ENCODE results near the gene PPP1R1A.

Gene PPP1R1A

GRCh38 chr12:54598970-54599369, 10.5 kb upstream of the PPP1R1A start:
- Histone ChIP-seq H3K9me3 (ENCODE audit: insufficient read depth, low read depth, low read length) (no peaks in the 10 kb centered on the region), H3K79me2 (ENCODE audit: insufficient read depth, low read length) (no peaks in the 10 kb centered on the region), H3K4me1 (ENCODE audit: insufficient read depth, low read length, poor library complexity, severe bottlenecking) (peaks cover 6% of the 10 kb centered on the region), H3K4me2 (ENCODE audit: low read depth, low read length, poor library complexity, severe bottlenecking) (no peak overlapping the region), H3K4me3 (ENCODE audit: low read length, poor library complexity, severe bottlenecking) (no peak overlapping the region), H3K9ac (ENCODE audit: low read depth, low read length, poor library complexity, severe bottlenecking) (no peak overlapping the region), H3K27me3 (ENCODE audit: insufficient read depth, low read length, poor library complexity, severe bottlenecking) (no peaks in the 10 kb centered on the region), H3F3A (ENCODE audit: low read depth) (no peaks in the 10 kb centered on the region), H2AFZ (ENCODE audit: low read length) (no peak overlapping the region), H3K36me3 (ENCODE audit: insufficient read depth, low read length) (no peaks in the 10 kb centered on the region), H4K20me1 (ENCODE audit: insufficient read depth, low read length, poor library complexity, severe bottlenecking) (no peaks in the 10 kb centered on the region), H3K9me2 (replicated peaks; ENCODE audit: low read depth, low read length) (no peaks in the 10 kb centered on the region)
- TF ChIP-seq EZH2phosphoT487 (IDR thresholded peaks at IDR 0.05; ENCODE audit: borderline replicate concordance) = no peak
- TF ChIP-seq, protein P1, sequence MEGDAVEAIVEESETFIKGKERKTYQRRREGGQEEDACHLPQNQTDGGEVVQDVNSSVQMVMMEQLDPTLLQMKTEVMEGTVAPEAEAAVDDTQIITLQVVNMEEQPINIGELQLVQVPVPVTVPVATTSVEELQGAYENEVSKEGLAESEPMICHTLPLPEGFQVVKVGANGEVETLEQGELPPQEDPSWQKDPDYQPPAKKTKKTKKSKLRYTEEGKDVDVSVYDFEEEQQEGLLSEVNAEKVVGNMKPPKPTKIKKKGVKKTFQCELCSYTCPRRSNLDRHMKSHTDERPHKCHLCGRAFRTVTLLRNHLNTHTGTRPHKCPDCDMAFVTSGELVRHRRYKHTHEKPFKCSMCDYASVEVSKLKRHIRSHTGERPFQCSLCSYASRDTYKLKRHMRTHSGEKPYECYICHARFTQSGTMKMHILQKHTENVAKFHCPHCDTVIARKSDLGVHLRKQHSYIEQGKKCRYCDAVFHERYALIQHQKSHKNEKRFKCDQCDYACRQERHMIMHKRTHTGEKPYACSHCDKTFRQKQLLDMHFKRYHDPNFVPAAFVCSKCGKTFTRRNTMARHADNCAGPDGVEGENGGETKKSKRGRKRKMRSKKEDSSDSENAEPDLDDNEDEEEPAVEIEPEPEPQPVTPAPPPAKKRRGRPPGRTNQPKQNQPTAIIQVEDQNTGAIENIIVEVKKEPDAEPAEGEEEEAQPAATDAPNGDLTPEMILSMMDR (conservative IDR thresholded peaks at IDR 0.05; ENCODE audit: low read length) = no peak

DNA sequence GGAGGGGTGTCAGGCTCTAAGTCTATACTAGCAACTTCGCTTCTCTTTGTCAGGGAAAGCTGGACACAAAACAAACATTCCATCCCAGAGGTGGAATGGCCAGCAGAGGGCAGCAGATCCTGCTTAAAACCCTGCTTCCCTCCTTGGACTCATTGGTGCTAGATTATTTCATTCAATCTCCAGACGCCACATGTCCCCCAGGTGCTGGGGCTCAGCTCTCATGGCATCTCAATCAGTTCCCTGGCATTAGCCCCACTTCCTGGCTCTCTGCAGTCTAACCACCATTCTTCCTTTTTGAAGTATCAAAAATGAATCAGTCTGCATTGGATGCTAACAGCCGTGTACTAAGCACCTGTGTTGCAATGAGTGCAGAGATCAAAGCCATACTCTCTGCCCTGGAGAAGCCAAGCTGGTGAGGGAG, 8.1 kb upstream of the PPP1R1A start:
- Histone ChIP-seq H3K4me2 (ENCODE audit: low read depth, low read length, poor library complexity, severe bottlenecking) (no peak overlapping the region), H3K9me3 (ENCODE audit: insufficient read depth, low read depth, low read length) (no peaks in the 10 kb centered on the region), H2AFZ (ENCODE audit: low read length) (no peak overlapping the region; the same call in 1 of the 2 replicates), H3K4me3 (ENCODE audit: low read length, poor library complexity, severe bottlenecking) (no peak overlapping the region), H3K27me3 (ENCODE audit: insufficient read depth, low read length, poor library complexity, severe bottlenecking) (no peaks in the 10 kb centered on the region), H4K20me1 (ENCODE audit: insufficient read depth, low read length, poor library complexity, severe bottlenecking) (no peaks in the 10 kb centered on the region), H3K9me2 (replicated peaks; ENCODE audit: low read depth, low read length) (no peaks in the 10 kb centered on the region), H3K36me3 (ENCODE audit: insufficient read depth, low read length) (no peaks in the 10 kb centered on the region), H3K4me1 (ENCODE audit: insufficient read depth, low read length, poor library complexity, severe bottlenecking) (no peaks in the 10 kb centered on the region), H3F3A (ENCODE audit: low read depth) (no peaks in the 10 kb centered on the region), H3K9ac (ENCODE audit: low read depth, low read length, poor library complexity, severe bottlenecking) (no peak overlapping the region), H3K79me2 (ENCODE audit: insufficient read depth, low read length) (no peaks in the 10 kb centered on the region)
- TF ChIP-seq, protein P1 (conservative IDR thresholded peaks at IDR 0.05; ENCODE audit: low read length) = peak; percentile 94
- no peak for TF ChIP-seq EZH2phosphoT487 (IDR thresholded peaks at IDR 0.05; ENCODE audit: borderline replicate concordance)

DNA sequence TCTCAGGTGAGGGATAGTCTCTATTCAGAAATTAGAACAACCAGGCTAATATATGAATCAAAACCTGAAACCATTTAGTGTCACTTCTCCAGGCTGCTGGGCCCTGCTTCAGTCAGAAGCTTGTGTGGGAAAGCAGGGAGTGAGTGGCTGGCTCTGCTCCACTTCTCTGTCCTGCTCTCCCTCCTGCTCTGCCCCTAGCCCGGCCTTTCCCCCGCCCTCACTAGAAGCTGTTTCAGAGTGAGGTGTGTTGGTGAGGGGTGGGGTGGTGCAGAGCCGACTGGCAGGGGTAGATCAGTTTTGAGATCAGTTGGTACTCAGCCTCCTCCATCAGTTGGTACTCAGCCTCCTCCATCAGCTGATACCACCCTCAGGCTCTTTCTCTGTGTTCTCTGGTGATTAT, 7.0 kb upstream of the PPP1R1A start:
- Histone ChIP-seq H4K20me1 (ENCODE audit: insufficient read depth, low read length, poor library complexity, severe bottlenecking) (no peaks in the 10 kb centered on the region), H3K27me3 (ENCODE audit: insufficient read depth, low read length, poor library complexity, severe bottlenecking) (no peaks in the 10 kb centered on the region), H3F3A (ENCODE audit: low read depth) (no peaks in the 10 kb centered on the region), H3K4me3 (ENCODE audit: low read length, poor library complexity, severe bottlenecking) (no peak overlapping the region), H3K9ac (ENCODE audit: low read depth, low read length, poor library complexity, severe bottlenecking) (no peak overlapping the region), H3K79me2 (ENCODE audit: insufficient read depth, low read length) (no peaks in the 10 kb centered on the region), H2AFZ (ENCODE audit: low read length) (no peak overlapping the region), H3K4me1 (ENCODE audit: insufficient read depth, low read length, poor library complexity, severe bottlenecking) (no peaks in the 10 kb centered on the region), H3K36me3 (ENCODE audit: insufficient read depth, low read length) (no peaks in the 10 kb centered on the region), H3K4me2 (ENCODE audit: low read depth, low read length, poor library complexity, severe bottlenecking) (no peak overlapping the region), H3K9me3 (ENCODE audit: insufficient read depth, low read depth, low read length) (no peaks in the 10 kb centered on the region), H3K9me2 (replicated peaks; ENCODE audit: low read depth, low read length) (no peaks in the 10 kb centered on the region)
- TF ChIP-seq, protein P1 (conservative IDR thresholded peaks at IDR 0.05; ENCODE audit: low read length) = no peak
- TF ChIP-seq EZH2phosphoT487 (IDR thresholded peaks at IDR 0.05; ENCODE audit: borderline replicate concordance) = no peak
